ENCODE data around the gene PEX14. TPM values are rescaled to one million over a fixed set of nuclear protein-coding genes. Genes with fewer than 3 reads are reported as not detected.
A peak's percentile ranks its signal among the peaks of the same experiment; 100 is the strongest.

Gene PEX14
- total and polyA plus RNA-seq, 2 experiments from 2014 or later = 10.0 to 20.9 TPM

DNA sequence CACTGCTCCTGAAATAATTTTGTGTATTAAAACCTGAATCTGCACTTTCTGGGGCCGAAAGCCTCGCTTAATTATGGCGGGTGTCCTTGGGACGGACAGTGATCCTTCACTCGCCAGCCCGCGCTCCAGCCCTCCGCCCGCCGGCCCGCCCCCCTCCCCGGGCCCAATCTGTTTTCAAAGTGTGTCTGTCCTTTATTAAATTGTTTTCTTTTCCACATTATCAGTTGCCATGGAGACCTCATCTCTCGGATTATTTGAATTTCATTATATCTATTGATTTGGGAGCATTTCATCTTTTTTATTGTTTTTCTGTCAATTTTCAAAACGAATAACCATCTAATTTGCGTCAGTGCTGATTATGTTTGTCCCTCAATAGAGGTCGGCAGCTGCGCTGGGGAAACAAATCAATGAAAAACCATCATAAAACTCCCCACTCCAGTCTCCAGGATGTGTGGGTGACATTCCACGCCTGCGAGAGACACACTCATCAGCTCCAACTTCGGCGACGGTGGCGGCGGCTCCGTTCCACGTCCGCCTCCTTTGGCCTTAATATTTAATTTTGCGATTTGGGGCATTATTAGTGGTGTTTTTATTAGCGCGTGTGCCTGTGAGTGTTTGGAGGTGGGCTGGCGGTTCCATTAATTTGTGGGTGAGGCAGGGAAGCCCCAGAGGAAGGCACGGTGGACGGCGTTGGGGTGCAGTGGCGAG lies 197.7 kb downstream of the PEX14 start:
- Histone ChIP-seq H3K36me3 (replicated peaks; ENCODE audit: insufficient read depth, low read depth) (no peaks in the 10 kb centered on the region), H3K27ac (no peak overlapping the region), H3K4me1 (ENCODE audit: insufficient read depth) (peaks cover 67% of the 10 kb centered on the region), H3K9me3 (ENCODE audit: low read depth) (no peaks in the 10 kb centered on the region), H3K9me2 (replicated peaks; ENCODE audit: insufficient read depth) (no peaks in the 10 kb centered on the region), H3K4me3 (no peak overlapping the region), H3K27me3 (no peaks in the 10 kb centered on the region), H3K79me2 (peaks cover 18% of the 10 kb centered on the region), H3K4me2 (peak overlapping the region; percentile 54), H4K20me1 (ENCODE audit: insufficient read depth, poor library complexity, severe bottlenecking) (no peaks in the 10 kb centered on the region), H2AFZ (no peak overlapping the region)
- no peak for DNase-seq (ENCODE audit: low spot score)
- WGBS (ENCODE audit: low lambda C conversion rate, missing lambda C conversion rate) = 76% methylated on average over 34 of the region's 35 CpGs
- TF ChIP-seq, protein P1, sequence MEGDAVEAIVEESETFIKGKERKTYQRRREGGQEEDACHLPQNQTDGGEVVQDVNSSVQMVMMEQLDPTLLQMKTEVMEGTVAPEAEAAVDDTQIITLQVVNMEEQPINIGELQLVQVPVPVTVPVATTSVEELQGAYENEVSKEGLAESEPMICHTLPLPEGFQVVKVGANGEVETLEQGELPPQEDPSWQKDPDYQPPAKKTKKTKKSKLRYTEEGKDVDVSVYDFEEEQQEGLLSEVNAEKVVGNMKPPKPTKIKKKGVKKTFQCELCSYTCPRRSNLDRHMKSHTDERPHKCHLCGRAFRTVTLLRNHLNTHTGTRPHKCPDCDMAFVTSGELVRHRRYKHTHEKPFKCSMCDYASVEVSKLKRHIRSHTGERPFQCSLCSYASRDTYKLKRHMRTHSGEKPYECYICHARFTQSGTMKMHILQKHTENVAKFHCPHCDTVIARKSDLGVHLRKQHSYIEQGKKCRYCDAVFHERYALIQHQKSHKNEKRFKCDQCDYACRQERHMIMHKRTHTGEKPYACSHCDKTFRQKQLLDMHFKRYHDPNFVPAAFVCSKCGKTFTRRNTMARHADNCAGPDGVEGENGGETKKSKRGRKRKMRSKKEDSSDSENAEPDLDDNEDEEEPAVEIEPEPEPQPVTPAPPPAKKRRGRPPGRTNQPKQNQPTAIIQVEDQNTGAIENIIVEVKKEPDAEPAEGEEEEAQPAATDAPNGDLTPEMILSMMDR (IDR thresholded peaks at IDR 0.05; ENCODE audit: poor library complexity) = no peak
- TF ChIP-seq EZH2phosphoT487 (IDR thresholded peaks at IDR 0.05; ENCODE audit: low read depth, severe bottlenecking, unreplicated experiment) = no peak
- no peak for TF ChIP-seq EZH2 (IDR thresholded peaks at IDR 0.05; ENCODE audit: borderline replicate concordance)

DNA sequence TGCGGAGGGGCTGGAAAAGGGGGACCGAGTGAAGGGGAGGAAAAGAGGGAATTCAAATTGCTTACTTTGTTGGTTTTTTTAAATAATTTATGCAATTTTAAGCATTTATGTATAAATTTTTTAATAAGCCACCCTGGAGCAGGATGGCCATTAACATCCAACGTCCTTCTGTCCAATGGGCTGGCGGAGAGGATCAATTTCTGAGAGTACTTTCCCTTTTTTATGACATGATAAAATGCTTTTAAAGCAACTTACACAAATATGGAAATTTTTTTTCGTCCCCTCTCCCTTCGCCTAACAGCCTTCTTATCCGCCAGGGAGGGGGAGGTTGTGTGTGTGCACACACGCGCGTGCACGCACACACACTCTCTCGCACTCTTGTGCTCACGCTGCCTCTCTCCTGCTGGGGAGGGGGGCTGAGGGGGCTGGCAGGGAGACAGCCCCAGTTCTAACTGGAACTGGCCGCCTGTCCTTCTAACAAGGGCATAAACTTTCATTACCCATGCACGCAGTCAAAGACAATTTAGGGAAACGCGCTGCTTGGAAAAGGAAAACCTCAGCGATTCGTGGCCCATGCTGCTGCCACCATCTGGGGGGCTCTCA lies 198.5 kb downstream of the PEX14 start:
- H3K9me2 ChIP-seq (replicated peaks; ENCODE audit: insufficient read depth) = no peaks in the 10 kb centered on the region
- H3K27ac ChIP-seq = no peak overlapping the region
- H4K20me1 ChIP-seq (ENCODE audit: insufficient read depth, poor library complexity, severe bottlenecking) = no peaks in the 10 kb centered on the region
- no peak overlapping the region for H2AFZ ChIP-seq
- H3K27me3 ChIP-seq = no peaks in the 10 kb centered on the region
- peaks cover 21% of the 10 kb centered on the region for H3K79me2 ChIP-seq
- no peak for TF ChIP-seq EZH2 (IDR thresholded peaks at IDR 0.05; ENCODE audit: borderline replicate concordance)
- no peak for TF ChIP-seq EZH2phosphoT487 (IDR thresholded peaks at IDR 0.05; ENCODE audit: low read depth, severe bottlenecking, unreplicated experiment)
- TF ChIP-seq, protein P1 (IDR thresholded peaks at IDR 0.05; ENCODE audit: poor library complexity) = no peak
- H3K9me3 ChIP-seq (ENCODE audit: low read depth) = no peaks in the 10 kb centered on the region
- H3K36me3 ChIP-seq (replicated peaks; ENCODE audit: insufficient read depth, low read depth) = no peaks in the 10 kb centered on the region
- 68% methylated on average over 17 of the region's 19 CpGs for WGBS (ENCODE audit: low lambda C conversion rate, missing lambda C conversion rate)
- peaks cover 67% of the 10 kb centered on the region for H3K4me1 ChIP-seq (ENCODE audit: insufficient read depth)
- H3K4me3 ChIP-seq = no peak overlapping the region
- H3K4me2 ChIP-seq = peak overlapping the region; percentile 16
- no peak for DNase-seq (ENCODE audit: low spot score)

DNA sequence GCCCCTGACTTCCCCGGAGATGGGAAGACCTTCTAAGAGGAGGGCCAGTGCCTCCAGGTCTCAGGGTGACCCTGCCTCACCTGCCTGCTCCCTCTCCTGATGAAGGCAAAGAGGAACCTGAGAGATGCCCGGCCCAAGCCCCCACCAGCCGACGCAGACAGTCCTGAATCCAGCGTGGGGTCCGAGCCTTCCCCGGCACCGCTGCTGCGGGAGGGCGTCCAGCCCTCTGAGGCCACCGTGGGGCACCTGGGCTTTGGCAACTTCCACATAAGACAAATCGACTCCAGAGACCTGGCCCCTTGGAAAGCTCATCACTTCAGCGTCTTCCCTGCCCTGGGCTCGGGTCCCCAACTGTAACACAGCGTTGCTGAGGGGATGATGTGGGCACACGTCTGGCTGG lies 199.5 kb downstream of the PEX14 start:
- no peak overlapping the region for H3K27ac ChIP-seq
- no peaks in the 10 kb centered on the region for H3K27me3 ChIP-seq
- H3K4me3 ChIP-seq = no peak overlapping the region
- peaks cover 68% of the 10 kb centered on the region for H3K4me1 ChIP-seq (ENCODE audit: insufficient read depth)
- H3K9me3 ChIP-seq (ENCODE audit: low read depth) = no peaks in the 10 kb centered on the region
- no peak overlapping the region for H3K4me2 ChIP-seq
- H3K36me3 ChIP-seq (replicated peaks; ENCODE audit: insufficient read depth, low read depth) = no peaks in the 10 kb centered on the region
- no peaks in the 10 kb centered on the region for H3K9me2 ChIP-seq (replicated peaks; ENCODE audit: insufficient read depth)
- no peaks in the 10 kb centered on the region for H4K20me1 ChIP-seq (ENCODE audit: insufficient read depth, poor library complexity, severe bottlenecking)
- TF ChIP-seq EZH2phosphoT487 (IDR thresholded peaks at IDR 0.05; ENCODE audit: low read depth, severe bottlenecking, unreplicated experiment) (no peak), EZH2 (IDR thresholded peaks at IDR 0.05; ENCODE audit: borderline replicate concordance) (no peak)
- TF ChIP-seq, protein P1 (IDR thresholded peaks at IDR 0.05; ENCODE audit: poor library complexity) = no peak
- DNase-seq (ENCODE audit: low spot score) = no peak
- H3K79me2 ChIP-seq = peaks cover 27% of the 10 kb centered on the region
- 92% methylated on average over 16 of the region's 16 CpGs for WGBS (ENCODE audit: low lambda C conversion rate, missing lambda C conversion rate)
- H2AFZ ChIP-seq = no peak overlapping the region

All from hepatocyte (in vitro differentiated cells).